Effector memory CD4-positive, alpha-beta T cell (primary cell): Measurements from ENCODE around the gene FAM53A.

Experiments
- DNase-seq, 3 donors: peaks; one replicate each; pipeline ENCODE4 v3.0.0-alpha.2; 2020
- H3K27ac ChIP-seq: 2 replicates; pipeline ENCODE4 v1.7.0; 2013; ENCODE audit warnings: mild to moderate bottlenecking, low read length, moderate library complexity; ENCODE audit not compliant: insufficient read depth, poor library complexity, severe bottlenecking
- H3K27me3 ChIP-seq: replicated peaks from 2 replicates; pipeline ENCODE4 v1.7.0; 2013; ENCODE audit warnings: mild to moderate bottlenecking, low read length; ENCODE audit not compliant: insufficient read depth, control insufficient read depth, poor library complexity, severe bottlenecking
- H3K36me3 ChIP-seq: 2 replicates; pipeline ENCODE4 v1.7.0; 2013; ENCODE audit warnings: mild to moderate bottlenecking, low read length, moderate library complexity; ENCODE audit not compliant: control insufficient read depth, insufficient read depth
- H3K4me1 ChIP-seq: 2 replicates; pipeline ENCODE4 v1.7.0; 2013; ENCODE audit warnings: low read length, mild to moderate bottlenecking; ENCODE audit not compliant: control insufficient read depth, insufficient read depth, poor library complexity, severe bottlenecking
- H3K4me3 ChIP-seq: 2 replicates; pipeline ENCODE4 v1.7.0; 2013; ENCODE audit warnings: low read length, low read depth, mild to moderate bottlenecking; ENCODE audit not compliant: insufficient read depth, poor library complexity, severe bottlenecking
- H3K9me3 ChIP-seq: 2 replicates; pipeline ENCODE4 v1.7.0; 2013; ENCODE audit warnings: mild to moderate bottlenecking, low read length, moderate library complexity; ENCODE audit not compliant: control insufficient read depth

The FAM53A gene

DNA sequence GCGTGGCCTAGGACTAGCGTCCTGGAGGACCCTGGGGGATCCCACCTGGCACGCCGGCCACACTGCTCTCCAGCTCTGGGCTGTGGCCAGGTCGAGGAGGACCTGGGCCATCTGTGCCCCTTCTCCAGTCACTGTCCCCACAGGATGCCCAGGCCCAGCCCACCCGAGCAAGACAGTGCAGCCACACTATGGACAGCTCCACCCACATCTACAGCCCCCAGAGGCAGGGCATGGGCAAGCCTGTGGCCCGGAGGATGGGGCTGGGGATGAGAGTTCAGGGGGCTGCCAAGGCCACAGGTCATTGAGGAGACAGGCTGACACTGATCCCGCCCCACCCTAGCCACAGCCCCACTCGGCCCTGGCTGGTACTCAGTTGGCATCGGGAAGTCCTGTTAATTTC, 30.3 kb downstream of the FAM53A start:
- no peak for DNase-seq
- Histone ChIP-seq H3K4me1 (no peaks in the 10 kb centered on the region), H3K9me3 (no peaks in the 10 kb centered on the region), H3K27me3 (no peaks in the 10 kb centered on the region), H3K4me3 (no peak overlapping the region), H3K36me3 (no peaks in the 10 kb centered on the region), H3K27ac (no peak overlapping the region)

DNA sequence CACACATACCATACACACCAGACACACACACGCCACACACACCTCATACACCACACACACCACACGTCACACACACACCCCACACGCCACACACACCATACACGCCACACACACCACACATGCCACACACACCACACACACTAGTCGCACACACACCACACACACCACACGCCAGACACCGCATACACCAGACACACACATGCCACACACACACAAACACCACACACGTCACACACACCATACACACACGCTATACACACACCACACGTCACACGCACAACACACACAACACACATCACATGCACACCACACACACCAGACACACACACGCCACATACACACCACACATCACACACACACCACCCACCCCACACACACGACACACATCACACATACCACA, 32.0 kb downstream of the FAM53A start:
- DNase-seq = no peak

DNA sequence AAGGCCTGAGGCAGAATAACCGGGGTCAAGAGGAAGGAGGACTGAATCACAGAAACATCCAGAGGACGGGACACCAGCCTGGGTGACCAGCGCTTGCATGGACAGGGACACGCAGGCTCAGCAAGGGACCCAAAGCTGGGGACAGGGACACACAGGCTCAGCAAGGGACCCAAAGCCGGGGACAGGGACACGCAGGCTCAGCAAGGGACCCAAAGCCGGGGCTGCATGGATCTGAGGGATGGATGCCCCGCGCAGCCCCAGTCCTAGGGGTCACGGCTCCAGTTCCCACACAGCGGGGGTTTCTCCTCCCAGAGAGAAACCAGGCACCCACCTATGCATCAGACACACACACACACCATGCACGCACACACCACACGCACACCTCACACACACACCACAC, 32.5 kb downstream of the FAM53A start:
- Histone ChIP-seq H3K9me3 (no peaks in the 10 kb centered on the region), H3K27me3 (no peaks in the 10 kb centered on the region), H3K4me1 (no peaks in the 10 kb centered on the region), H3K36me3 (no peaks in the 10 kb centered on the region), H3K4me3 (no peak overlapping the region), H3K27ac (no peak overlapping the region)
- no peak for DNase-seq

More for the DNA sequence above, 32.0 kb downstream of the FAM53A start:
- Histone ChIP-seq H3K27ac (no peak overlapping the region), H3K9me3 (no peaks in the 10 kb centered on the region), H3K27me3 (no peaks in the 10 kb centered on the region), H3K36me3 (no peaks in the 10 kb centered on the region), H3K4me1 (no peaks in the 10 kb centered on the region), H3K4me3 (no peak overlapping the region)

DNA sequence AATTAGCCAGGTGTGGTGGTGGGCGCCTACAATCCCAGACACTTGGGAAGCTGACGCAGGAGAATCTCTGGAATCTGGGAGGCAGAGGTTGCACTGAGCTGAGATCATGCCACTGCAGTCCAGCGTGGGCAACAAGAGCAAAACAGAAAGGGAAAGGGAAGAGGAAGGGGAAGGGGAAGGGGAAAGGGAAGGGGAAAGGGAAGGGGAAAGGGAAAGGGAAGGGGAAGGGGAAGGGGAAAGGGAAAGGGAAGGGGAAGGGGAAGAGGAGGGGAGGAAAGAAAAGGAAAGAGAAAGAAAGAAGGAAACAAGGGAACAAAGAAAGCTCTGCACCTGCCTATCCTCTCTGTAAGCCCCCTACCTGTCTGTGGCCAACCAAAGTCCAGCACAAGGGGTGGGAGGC, 35.2 kb downstream of the FAM53A start:
- no peaks in the 10 kb centered on the region for H3K36me3 ChIP-seq
- no peak for DNase-seq
- H3K27ac ChIP-seq = no peak overlapping the region
- H3K4me1 ChIP-seq = no peaks in the 10 kb centered on the region
- H3K27me3 ChIP-seq = no peaks in the 10 kb centered on the region
- H3K9me3 ChIP-seq = no peaks in the 10 kb centered on the region
- H3K4me3 ChIP-seq = no peak overlapping the region

DNA sequence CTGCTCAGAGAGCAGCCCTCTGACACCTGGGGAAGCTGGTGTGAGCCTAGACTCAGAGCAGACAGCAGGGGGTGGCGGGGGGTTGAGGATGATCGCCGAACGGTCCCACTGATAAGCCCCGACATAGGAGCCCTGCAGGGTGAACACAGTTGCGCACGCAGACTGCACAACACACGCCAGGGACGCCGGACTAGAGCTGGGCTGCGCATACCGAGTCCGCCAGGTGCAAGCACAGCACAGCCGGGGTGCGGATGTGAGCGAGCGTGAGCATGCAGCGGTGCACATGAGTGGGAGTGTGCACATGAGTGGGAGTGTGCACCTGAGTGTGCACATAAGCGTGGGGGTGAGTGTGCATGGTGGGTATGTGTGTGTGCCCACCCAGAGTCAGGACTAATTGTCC, 36.7 kb downstream of the FAM53A start:
- Histone ChIP-seq H3K9me3 (no peaks in the 10 kb centered on the region), H3K4me1 (no peaks in the 10 kb centered on the region), H3K4me3 (no peak overlapping the region), H3K27me3 (no peaks in the 10 kb centered on the region), H3K36me3 (no peaks in the 10 kb centered on the region), H3K27ac (no peak overlapping the region)
- DNase-seq = no peak

DNA sequence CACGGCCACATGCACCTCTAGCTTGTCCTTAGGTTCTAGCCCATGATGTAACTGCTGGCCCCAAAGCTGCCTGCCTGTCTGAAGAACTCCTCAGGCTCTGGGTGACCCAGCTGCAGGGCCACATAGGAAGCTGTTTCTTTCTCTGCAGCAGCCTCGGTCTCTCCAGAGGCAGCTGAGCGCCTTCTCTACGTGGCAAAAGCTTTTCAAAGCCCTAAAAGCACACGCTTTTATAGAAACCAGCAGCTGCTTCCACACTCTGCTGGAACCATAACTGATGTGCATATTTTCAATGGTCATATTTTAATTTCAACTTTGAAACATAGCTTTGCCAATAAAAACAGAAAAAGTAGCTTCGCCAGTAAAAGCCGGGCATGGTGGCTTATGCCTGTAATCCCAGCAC, 37.4 kb downstream of the FAM53A start:
- Histone ChIP-seq H3K4me3 (no peak overlapping the region), H3K27me3 (no peaks in the 10 kb centered on the region), H3K4me1 (no peaks in the 10 kb centered on the region), H3K36me3 (no peaks in the 10 kb centered on the region), H3K27ac (no peak overlapping the region), H3K9me3 (no peaks in the 10 kb centered on the region)
- DNase-seq = no peak

DNA sequence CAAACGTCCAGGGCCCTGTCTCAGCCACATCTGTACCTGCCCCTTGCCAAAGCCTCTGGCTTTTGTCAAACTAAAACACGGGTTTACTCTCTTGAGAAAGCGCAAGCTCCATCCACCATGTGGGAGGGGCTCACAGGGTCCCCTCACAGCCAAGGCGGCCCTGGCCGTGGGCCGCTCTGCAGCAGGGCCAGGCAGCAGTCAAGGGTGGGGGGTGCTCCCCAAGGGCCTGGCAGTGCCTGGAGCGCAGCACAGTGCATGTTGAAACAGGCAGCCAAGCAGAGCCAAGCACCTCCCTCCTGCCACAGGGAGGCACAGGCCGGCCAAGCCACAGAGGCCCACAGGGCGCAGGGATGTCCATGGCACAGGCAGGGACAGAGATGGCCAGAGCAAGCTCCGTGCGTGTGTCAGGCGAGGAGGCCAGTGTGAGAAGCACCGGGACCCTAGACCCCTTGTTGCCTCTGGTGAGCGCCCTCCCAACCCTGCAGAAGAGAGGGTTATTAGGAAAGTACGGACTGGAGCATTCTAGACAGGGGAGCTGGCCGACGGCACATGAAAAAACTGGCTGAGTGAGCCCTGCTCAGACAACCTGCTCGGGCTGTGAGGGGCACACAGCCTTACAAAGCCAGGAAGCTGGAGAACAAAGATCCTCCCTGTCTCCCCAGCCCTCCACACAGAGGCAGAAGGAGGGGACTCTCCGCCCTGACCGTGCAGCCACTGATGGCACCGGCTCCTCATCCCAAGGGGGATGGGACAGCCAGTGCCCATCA, 39.0 kb downstream of the FAM53A start:
- Histone ChIP-seq H3K9me3 (no peaks in the 10 kb centered on the region), H3K27ac (no peak overlapping the region), H3K4me3 (no peak overlapping the region), H3K27me3 (no peaks in the 10 kb centered on the region), H3K4me1 (no peaks in the 10 kb centered on the region), H3K36me3 (no peaks in the 10 kb centered on the region)
- no peak for DNase-seq

DNA sequence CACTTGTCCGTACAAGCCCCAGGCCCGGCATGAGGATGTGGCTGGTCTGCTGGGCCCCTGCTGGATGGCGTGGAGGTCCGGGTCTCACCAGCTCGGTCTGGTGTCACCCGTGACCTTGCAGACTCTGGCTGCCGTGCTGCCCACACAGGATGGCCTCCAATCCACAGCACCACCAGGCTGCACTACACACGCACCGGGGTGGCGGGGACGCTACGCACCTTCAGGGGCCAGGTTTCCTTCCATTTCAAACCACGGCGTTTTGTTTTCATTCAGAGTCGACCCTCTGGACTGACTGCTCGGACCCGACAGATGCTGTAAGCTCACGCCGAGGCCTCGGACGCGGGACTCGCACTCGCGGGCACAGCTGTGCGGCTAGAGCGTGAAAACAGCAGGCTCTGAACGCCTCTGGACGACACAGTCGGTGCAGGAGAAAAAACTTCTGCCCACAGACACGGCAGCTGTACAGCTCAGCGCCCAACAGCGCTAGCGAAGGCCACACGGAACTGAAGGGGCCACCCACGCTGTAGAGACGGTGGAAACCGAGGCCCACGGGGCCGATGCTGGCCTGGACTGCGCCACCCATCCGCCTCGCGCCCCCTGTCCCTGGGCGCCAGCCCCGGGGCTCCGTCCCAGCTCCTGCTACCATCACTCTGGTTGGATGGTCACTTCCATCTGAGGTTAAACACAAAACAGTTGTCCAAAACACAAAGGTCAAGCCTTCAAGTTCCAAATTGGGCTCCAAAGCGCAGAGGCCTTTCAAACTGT, 40.0 kb downstream of the FAM53A start:
- Histone ChIP-seq H3K9me3 (no peaks in the 10 kb centered on the region), H3K4me1 (no peaks in the 10 kb centered on the region), H3K27ac (no peak overlapping the region), H3K4me3 (no peak overlapping the region), H3K36me3 (no peaks in the 10 kb centered on the region), H3K27me3 (no peaks in the 10 kb centered on the region)
- no peak for DNase-seq

DNA sequence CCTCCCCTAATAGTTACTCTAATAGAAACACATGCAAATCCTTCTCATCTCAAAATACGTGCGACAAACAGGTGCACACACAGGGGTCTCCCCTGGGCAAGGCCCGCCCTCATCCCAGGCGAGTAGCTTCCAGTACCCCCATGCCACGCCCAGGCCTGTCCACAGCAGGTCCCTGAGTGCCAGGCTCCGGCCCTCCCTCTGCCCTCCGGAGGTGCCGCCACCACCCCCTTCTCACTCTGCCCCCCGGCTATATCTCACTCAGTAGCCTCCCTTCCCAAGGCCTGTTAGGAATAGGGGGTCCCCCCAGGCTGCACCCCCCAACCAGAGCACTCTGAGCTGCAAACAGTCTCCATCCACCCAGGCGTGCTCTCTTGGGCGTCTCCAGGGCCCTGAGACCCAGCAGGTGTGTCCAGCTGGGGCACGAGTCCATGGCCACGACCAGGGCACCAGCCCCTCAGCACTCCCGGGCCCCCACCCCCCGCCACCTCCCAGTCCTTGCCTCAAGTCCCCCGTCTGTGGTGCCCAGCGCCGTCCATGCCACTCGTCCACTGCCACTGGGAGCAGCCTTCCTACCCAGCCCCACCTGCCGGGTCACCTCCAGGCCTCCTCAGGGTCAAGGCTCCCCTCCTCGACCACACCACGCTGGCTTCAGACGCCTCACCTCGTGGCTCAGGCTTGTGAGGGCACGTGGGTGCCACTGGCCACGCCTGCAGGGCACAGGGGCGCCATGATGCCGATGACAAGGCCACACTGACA, 41.7 kb downstream of the FAM53A start:
- no peak overlapping the region for H3K4me3 ChIP-seq
- H3K36me3 ChIP-seq = no peaks in the 10 kb centered on the region
- no peaks in the 10 kb centered on the region for H3K4me1 ChIP-seq
- H3K27ac ChIP-seq = no peak overlapping the region
- no peaks in the 10 kb centered on the region for H3K9me3 ChIP-seq
- no peaks in the 10 kb centered on the region for H3K27me3 ChIP-seq
- no peak for DNase-seq

DNA sequence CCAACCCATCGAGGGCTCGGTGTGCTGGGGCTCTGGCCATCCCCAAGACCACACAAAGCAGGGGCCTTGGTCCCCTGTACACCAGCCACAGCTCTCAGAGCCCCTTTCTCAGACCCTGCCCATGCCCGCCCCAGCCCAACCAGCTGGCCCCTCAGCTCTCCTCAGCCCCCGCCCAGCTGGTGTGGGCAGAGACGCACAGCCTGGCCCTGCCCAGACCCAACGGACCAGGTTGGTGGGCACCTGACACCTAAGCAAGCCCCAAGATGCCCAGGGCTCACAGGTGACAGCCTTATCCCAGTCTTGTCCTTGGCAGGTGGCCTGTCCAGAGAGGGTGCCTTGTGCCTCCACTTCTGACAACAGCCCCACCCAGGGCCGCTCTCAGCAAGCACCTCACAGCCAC, 42.4 kb downstream of the FAM53A start:
- no peaks in the 10 kb centered on the region for H3K36me3 ChIP-seq
- H3K27me3 ChIP-seq = no peaks in the 10 kb centered on the region
- DNase-seq = no peak
- H3K4me1 ChIP-seq = no peaks in the 10 kb centered on the region
- H3K27ac ChIP-seq = no peak overlapping the region
- no peak overlapping the region for H3K4me3 ChIP-seq
- H3K9me3 ChIP-seq = no peaks in the 10 kb centered on the region
